ENCODE measurements around the gene RARRES1.
"Not testable (repeated sequence)": the region's sequence is repeated elsewhere in the genome, so short reads cannot be mapped to it uniquely, and the experiment has no call there.

Gene RARRES1

DNA sequence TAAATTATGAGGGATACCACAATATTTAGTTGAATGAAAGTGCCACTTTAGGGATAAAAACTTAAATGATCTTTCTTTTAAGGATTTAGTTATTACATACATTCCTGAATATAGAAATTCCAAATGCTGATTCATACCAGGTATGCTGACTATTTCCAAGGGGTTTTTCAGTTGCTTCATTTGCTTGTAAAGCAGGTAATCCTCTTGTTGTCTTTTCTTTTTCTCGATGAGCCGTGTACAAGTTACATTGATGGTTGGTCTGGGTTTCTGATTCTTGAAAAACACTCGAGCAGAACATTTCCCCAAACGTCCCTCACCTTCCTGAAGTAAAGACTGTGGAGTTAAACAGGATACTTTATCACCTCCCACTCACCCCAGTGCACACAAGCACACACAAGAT lies 21.7 kb downstream of the RARRES1 start:
- TF ChIP-seq ZFX (IDR thresholded peaks at IDR 0.05) = no peak
- TF ChIP-seq, protein P1, sequence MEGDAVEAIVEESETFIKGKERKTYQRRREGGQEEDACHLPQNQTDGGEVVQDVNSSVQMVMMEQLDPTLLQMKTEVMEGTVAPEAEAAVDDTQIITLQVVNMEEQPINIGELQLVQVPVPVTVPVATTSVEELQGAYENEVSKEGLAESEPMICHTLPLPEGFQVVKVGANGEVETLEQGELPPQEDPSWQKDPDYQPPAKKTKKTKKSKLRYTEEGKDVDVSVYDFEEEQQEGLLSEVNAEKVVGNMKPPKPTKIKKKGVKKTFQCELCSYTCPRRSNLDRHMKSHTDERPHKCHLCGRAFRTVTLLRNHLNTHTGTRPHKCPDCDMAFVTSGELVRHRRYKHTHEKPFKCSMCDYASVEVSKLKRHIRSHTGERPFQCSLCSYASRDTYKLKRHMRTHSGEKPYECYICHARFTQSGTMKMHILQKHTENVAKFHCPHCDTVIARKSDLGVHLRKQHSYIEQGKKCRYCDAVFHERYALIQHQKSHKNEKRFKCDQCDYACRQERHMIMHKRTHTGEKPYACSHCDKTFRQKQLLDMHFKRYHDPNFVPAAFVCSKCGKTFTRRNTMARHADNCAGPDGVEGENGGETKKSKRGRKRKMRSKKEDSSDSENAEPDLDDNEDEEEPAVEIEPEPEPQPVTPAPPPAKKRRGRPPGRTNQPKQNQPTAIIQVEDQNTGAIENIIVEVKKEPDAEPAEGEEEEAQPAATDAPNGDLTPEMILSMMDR (conservative IDR thresholded peaks at IDR 0.05) = no peak
- H3K27ac ChIP-seq = no peak overlapping the region

DNA sequence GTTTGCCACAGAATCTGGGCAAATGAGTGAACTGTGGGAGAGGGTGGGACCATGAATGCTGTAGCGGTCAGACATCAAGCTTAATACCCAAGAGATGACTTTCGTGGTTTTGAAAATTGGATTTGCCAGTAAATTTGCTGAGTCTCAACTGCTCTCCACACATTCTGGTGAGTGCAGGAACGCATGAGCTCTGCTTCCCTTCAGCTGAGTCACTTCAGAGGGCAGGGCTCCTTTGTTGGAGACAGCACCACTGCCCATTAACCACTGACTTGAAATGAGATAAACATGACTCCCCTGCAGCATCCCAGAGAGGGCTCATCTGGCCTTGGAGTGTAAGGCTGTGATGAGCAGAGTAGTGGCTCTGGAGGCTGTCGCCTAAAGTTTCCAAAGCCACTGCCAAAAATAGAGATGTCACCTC lies 22.6 kb downstream of the RARRES1 start:
- no peak for TF ChIP-seq ZFX (IDR thresholded peaks at IDR 0.05)
- TF ChIP-seq, protein P1 (conservative IDR thresholded peaks at IDR 0.05) = no peak
- no peak overlapping the region for H3K27ac ChIP-seq

DNA sequence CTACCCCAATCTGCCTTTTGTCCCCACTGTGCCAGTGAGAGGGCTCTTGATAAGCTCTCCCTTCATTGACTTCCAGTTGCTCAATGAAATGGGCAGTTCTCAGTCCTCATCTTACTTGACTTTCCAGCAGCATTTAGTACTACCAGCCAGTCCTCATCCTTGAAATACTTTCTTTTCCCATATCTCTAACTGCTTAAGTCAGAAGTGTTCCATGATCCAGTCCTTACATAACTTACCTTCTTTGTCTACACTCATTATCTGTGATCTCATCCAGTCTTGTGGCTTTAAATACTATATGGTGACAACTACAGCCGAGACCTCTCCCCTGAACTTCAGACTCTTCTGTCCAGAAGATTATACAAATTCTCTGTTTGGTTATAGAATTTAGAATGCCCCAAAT lies 28.7 kb downstream of the RARRES1 start:
- no peak for TF ChIP-seq ZFX (IDR thresholded peaks at IDR 0.05)
- TF ChIP-seq, protein P1 (conservative IDR thresholded peaks at IDR 0.05) = no peak
- H3K27ac ChIP-seq = no peak overlapping the region

DNA sequence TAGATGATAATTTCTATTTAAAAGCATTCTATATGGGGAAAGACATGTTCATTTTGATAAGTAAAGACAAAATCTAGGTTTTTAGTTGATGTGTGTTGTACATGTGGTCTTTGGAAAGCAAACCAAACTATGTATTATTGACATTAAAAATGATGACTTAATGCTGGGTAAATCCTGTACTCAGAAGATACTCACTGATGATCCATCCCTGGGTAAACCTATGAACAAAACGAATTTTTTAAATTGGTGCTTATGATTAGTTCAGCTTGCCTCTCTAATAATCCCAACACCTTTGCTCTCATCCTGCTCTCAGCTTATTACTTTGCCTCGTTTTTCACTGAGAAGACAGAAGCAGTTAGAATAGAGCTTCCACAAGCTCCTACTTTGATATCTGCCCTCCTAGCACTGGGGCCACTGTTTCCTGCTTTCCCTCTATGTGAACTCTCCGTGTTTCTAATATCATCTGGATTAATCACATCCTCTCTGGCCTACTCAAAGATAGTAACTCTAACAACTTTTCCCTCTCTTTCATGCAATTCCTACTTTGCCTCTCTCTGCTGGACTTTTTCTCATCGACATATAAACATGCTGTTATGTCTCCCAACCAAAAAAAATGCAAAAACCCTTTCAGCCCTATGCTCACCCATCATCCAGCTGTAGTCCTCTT lies 29.3 kb downstream of the RARRES1 start:
- H3K27ac ChIP-seq = no peak overlapping the region
- no peak for TF ChIP-seq ZFX (IDR thresholded peaks at IDR 0.05)
- TF ChIP-seq, protein P1 (conservative IDR thresholded peaks at IDR 0.05) = no peak

DNA sequence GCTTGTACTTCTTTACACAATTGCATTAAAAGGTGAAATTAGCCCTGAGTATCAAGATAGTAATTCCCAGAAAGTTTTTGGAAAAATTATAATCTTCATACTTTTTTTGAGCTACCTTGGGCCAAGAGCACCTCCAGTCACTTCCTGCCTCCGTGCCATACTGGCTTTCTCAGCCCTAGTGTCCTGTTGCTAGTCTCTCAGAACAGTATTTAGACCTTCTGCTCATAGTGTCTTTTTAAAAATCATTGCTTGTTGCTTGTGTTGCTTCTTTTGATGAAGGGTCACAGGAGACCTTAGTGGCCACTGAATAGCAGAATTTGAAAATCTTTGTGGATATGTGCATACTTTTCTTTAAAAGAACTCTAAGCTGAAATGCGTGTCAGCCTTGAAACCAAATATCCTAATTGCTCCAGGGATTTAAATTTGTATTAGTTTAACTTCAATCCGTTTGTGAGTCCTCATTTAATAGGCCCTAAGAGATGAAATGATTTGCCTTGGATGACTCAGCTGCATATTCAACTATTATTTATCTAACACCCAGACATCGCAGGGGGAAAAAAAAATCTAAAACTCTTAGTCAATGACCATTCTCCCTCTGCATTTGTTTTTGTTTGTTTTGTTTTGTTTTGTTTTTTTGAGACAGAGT lies 30.7 kb downstream of the RARRES1 start:
- H3K27ac ChIP-seq = no peak overlapping the region
- TF ChIP-seq, protein P1 (conservative IDR thresholded peaks at IDR 0.05) = no peak
- TF ChIP-seq ZFX (IDR thresholded peaks at IDR 0.05) = no peak

DNA sequence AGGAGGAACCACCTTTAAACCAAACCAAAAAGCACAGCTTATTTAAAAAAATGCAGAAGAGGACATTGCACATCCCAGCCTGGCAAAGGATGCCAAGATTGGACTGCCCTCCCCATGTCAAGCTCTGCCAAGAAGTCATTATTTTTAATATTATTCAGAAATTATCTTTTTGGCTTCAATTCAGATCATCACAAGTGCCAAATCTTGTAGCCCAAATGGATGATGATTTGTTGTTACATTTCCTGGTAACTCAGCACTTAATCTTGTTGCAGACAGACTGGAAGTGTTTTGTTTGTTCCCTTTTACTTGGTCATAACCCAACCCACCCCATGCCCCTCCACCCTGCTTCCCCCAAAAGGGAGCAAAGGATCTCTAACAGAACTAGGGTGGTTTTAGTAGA lies 31.7 kb downstream of the RARRES1 start:
- H3K27ac ChIP-seq = no peak overlapping the region
- TF ChIP-seq, protein P1 (conservative IDR thresholded peaks at IDR 0.05) = no peak
- TF ChIP-seq ZFX (IDR thresholded peaks at IDR 0.05) = no peak

DNA sequence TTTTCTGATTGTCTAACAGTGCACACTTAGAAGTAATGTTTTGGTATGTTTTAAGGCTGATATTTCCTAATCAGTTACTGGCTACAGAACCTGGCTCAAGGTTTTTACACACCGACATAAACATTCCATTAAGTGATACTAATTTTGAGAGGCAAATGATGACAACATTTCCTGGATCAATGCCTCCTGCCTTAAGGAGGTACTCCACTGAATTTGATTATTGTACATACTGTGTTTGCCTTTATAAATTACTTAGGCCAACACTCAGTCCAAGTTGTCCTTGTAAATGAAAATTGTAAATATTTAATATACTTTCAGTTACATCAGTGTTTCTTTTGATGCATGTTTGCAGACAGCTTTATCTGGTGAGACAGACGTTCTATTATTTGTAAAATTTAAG lies 35.6 kb downstream of the RARRES1 start:
- TF ChIP-seq ZFX (IDR thresholded peaks at IDR 0.05) = no peak
- TF ChIP-seq, protein P1 (conservative IDR thresholded peaks at IDR 0.05) = no peak
- no peak overlapping the region for H3K27ac ChIP-seq

DNA sequence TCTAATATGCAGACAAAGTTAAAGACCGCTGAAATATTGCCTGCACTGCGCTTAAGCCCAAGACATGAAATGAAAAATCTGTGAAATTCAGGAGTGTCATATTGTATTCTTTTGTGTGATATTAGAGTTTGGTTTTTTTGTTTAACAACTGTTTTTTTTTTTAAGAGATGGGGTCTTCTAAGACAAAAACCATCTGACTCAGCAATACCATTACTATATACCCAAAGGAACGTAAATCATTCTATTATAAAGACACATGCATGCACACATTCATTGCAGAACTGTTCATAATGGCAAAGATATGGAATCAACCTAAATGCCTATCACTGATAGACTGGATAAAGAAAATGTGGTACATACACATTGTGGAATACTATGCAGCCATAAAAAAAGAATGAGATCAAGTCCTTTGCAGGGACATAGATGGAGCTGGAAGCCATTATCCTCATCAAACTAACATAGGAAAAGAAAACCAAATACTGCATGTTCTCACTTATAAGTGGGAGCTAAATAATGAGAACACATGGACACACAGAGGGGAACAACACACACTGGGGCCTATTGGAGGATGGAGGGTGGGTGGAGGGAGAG lies 38.3 kb downstream of the RARRES1 start:
- H3K27ac ChIP-seq = not testable (repeated sequence)
